SK-N-SH treated with all-trans-retinoic acid at 6 μM for 48 hours (cell line): ENCODE results near the gene MXD4.

Experiments used
- ARNTL ChIP-seq: fragments of 450-650 bp; formaldehyde crosslinking; IDR thresholded peaks from 2 replicates; pipeline ENCODE4 v1.5.0; 2020; ENCODE audit warnings: low read depth, mild to moderate bottlenecking, moderate library complexity, borderline replicate concordance
- ESRRG ChIP-seq: fragments of 250-450 bp; sonication (Bioruptor Pico); IDR thresholded peaks from 2 replicates; pipeline ENCODE4 v1.6.1; 2021; ENCODE audit warnings: mild to moderate bottlenecking
- PATZ1 ChIP-seq: fragments of 250-450 bp; sonication (Bioruptor Pico); IDR thresholded peaks from 2 replicates; pipeline ENCODE4 v1.8.0; 2020; ENCODE audit warnings: mild to moderate bottlenecking, moderate library complexity, borderline replicate concordance
- POU6F1 ChIP-seq: fragments of 250-450 bp; sonication (Bioruptor Pico); IDR thresholded peaks from 2 replicates; pipeline ENCODE4 v1.8.0; 2021; ENCODE audit warnings: low read depth, mild to moderate bottlenecking, moderate library complexity, borderline replicate concordance
- PPARA ChIP-seq: fragments of 250-450 bp; sonication (Bioruptor Pico); IDR thresholded peaks from 2 replicates; pipeline ENCODE4 v1.5.0; 2020; ENCODE audit warnings: mild to moderate bottlenecking, borderline replicate concordance
- RARB ChIP-seq: fragments of 250-450 bp; sonication (Bioruptor Pico); IDR thresholded peaks from 2 replicates; pipeline ENCODE4 v1.8.0; 2021; ENCODE audit warnings: mild to moderate bottlenecking, moderate library complexity
- TOX ChIP-seq: fragments of 250-450 bp; sonication (Bioruptor Pico); IDR thresholded peaks from 2 replicates; pipeline ENCODE4 v1.8.0; 2021; ENCODE audit warnings: mild to moderate bottlenecking, moderate library complexity, borderline replicate concordance
- ZFP3 ChIP-seq: fragments of 250-450 bp; sonication (Bioruptor Pico); IDR thresholded peaks from 2 replicates; pipeline ENCODE4 v1.5.0; 2020; ENCODE audit warnings: mild to moderate bottlenecking, moderate library complexity
- TF ChIP-seq, protein P1 (sequence below): fragments of 250-450 bp; sonication (Bioruptor Pico); IDR thresholded peaks from 2 replicates; pipeline ENCODE4 v1.5.0; 2020; ENCODE audit warnings: mild to moderate bottlenecking, moderate library complexity

DNA sequence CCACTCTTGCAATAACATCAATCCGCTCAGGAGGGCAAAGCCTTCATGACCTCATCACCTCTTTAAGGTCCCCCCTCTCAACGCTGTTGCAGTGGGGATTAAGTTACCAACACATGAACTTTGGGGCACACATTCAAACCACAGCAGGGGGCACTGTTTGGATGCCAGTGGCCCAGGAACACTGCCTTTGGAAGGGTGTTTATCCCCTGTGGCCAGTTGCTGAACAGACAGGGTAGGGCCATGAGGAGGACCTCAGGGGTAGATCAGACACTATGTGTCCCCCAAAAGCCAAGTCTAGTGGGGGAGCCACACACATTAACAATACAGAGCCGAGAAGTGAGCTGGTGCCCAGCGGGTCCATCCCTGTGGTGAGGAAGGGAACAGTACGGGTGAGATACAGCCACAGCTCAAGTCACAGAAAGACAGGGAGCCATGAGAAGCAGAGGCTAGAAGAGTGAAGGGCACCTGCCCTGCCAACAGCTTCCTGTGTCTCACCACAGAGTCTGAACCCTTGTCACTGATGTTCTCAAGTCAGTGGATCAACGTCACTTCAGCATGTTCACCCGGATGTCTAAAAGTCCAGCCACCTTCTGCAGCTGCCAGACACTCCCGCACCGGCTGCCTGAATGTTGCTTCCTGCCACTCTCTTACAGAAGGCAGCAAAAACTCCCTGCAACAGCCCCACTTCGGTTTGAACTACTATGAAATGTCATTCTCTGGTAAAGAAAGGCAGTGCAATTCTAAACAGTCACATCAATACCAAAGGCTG is 19.9 kb upstream of the MXD4 start:
- TF ChIP-seq TOX (no peak), ZFP3 (CRISPR knock-in tag) (no peak), ESRRG (CRISPR knock-in tag) (no peak), PPARA (CRISPR knock-in tag) (no peak), RARB (no peak), ARNTL (CRISPR knock-in tag) (no peak), PATZ1 (no peak), POU6F1 (no peak)
- TF ChIP-seq, protein P1, sequence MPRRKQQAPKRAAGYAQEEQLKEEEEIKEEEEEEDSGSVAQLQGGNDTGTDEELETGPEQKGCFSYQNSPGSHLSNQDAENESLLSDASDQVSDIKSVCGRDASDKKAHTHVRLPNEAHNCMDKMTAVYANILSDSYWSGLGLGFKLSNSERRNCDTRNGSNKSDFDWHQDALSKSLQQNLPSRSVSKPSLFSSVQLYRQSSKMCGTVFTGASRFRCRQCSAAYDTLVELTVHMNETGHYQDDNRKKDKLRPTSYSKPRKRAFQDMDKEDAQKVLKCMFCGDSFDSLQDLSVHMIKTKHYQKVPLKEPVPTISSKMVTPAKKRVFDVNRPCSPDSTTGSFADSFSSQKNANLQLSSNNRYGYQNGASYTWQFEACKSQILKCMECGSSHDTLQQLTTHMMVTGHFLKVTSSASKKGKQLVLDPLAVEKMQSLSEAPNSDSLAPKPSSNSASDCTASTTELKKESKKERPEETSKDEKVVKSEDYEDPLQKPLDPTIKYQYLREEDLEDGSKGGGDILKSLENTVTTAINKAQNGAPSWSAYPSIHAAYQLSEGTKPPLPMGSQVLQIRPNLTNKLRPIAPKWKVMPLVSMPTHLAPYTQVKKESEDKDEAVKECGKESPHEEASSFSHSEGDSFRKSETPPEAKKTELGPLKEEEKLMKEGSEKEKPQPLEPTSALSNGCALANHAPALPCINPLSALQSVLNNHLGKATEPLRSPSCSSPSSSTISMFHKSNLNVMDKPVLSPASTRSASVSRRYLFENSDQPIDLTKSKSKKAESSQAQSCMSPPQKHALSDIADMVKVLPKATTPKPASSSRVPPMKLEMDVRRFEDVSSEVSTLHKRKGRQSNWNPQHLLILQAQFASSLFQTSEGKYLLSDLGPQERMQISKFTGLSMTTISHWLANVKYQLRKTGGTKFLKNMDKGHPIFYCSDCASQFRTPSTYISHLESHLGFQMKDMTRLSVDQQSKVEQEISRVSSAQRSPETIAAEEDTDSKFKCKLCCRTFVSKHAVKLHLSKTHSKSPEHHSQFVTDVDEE (CRISPR knock-in tag) = no peak
